Parathyroid adenoma (tissue), 2 donors: ENCODE measurements around the gene NAP1L1.

ENCODE experiments used
- H2AFZ ChIP-seq: fragments of 300-600 bp; sonication (generic); one replicate; pipeline ENCODE4 v1.7.0; 2017; ENCODE audit warnings: antibody characterized with exemption, mild to moderate bottlenecking
- H3K27ac ChIP-seq: fragments of 300-600 bp; sonication (generic); one replicate; pipeline ENCODE4 v1.7.0; 2017
- H3K27me3 ChIP-seq: fragments of 300-600 bp; sonication (generic); one replicate; pipeline ENCODE4 v1.7.0; 2017; ENCODE audit warnings: low read length; ENCODE audit not compliant: control insufficient read depth, insufficient read depth
- H3K36me3 ChIP-seq: fragments of 300-600 bp; sonication (generic); one replicate; pipeline ENCODE4 v1.7.0; 2017; ENCODE audit warnings: low read length; ENCODE audit not compliant: control insufficient read depth, insufficient read depth
- H3K4me1 ChIP-seq: fragments of 300-600 bp; sonication (generic); one replicate; pipeline ENCODE4 v1.7.0; 2017; ENCODE audit warnings: control low read depth
- H3K4me2 ChIP-seq: fragments of 300-600 bp; sonication (generic); one replicate; pipeline ENCODE4 v1.7.0; 2017; ENCODE audit warnings: low read length
- H3K4me3 ChIP-seq: fragments of 300-600 bp; sonication (generic); one replicate; pipeline ENCODE4 v1.7.0; 2017; ENCODE audit warnings: low read depth, low read length
- H3K79me2 ChIP-seq: fragments of 300-600 bp; sonication (generic); one replicate; pipeline ENCODE4 v1.7.0; 2017; ENCODE audit warnings: control low read depth
- H3K9ac ChIP-seq: fragments of 300-600 bp; sonication (generic); one replicate; pipeline ENCODE4 v1.7.0; 2017; ENCODE audit warnings: mild to moderate bottlenecking
- H3K9me3 ChIP-seq: fragments of 300-600 bp; sonication (generic); one replicate; pipeline ENCODE4 v1.7.0; 2017; ENCODE audit warnings: low read length; ENCODE audit not compliant: control insufficient read depth
- TF ChIP-seq, protein P1 (sequence below): fragments of 300-600 bp; sonication (generic); IDR thresholded peaks from one replicate; pipeline ENCODE4 v1.7.0; 2017; ENCODE audit warnings: antibody characterized with exemption, mild to moderate bottlenecking
- donor health status: primary hyperparathyroidism.

NAP1L1 gene

DNA sequence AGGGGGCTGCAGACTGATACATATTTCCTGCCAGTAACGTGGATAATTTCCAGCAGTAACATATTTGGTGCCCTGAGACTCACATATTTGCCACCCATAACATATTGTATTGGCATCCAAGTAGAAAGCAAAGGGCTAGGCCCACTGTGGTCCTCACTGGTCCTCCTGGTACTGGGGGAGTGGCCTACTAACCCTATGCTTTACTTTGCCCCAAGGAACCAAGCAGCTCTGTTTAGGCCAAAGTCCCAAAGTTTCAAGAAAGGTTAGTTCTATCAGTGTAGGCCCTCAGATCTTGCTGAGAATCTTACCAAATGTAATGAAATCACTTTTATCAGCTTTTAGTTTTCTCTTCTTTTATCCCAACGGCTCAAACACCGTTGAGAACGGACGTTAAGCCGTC lies 35.4 kb upstream of the NAP1L1 start:
- H3K9ac ChIP-seq = no peak overlapping the region
- H3K4me1 ChIP-seq = no peaks in the 10 kb centered on the region
- H3K4me3 ChIP-seq = no peak overlapping the region
- peak overlapping the region; percentile 38 for H2AFZ ChIP-seq
- no peak overlapping the region for H3K4me2 ChIP-seq
- TF ChIP-seq, protein P1, sequence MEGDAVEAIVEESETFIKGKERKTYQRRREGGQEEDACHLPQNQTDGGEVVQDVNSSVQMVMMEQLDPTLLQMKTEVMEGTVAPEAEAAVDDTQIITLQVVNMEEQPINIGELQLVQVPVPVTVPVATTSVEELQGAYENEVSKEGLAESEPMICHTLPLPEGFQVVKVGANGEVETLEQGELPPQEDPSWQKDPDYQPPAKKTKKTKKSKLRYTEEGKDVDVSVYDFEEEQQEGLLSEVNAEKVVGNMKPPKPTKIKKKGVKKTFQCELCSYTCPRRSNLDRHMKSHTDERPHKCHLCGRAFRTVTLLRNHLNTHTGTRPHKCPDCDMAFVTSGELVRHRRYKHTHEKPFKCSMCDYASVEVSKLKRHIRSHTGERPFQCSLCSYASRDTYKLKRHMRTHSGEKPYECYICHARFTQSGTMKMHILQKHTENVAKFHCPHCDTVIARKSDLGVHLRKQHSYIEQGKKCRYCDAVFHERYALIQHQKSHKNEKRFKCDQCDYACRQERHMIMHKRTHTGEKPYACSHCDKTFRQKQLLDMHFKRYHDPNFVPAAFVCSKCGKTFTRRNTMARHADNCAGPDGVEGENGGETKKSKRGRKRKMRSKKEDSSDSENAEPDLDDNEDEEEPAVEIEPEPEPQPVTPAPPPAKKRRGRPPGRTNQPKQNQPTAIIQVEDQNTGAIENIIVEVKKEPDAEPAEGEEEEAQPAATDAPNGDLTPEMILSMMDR = no peak
- no peaks in the 10 kb centered on the region for H3K9me3 ChIP-seq
- H3K27ac ChIP-seq = no peak overlapping the region
- no peaks in the 10 kb centered on the region for H3K27me3 ChIP-seq
- no peaks in the 10 kb centered on the region for H3K36me3 ChIP-seq
- H3K79me2 ChIP-seq = no peaks in the 10 kb centered on the region

DNA sequence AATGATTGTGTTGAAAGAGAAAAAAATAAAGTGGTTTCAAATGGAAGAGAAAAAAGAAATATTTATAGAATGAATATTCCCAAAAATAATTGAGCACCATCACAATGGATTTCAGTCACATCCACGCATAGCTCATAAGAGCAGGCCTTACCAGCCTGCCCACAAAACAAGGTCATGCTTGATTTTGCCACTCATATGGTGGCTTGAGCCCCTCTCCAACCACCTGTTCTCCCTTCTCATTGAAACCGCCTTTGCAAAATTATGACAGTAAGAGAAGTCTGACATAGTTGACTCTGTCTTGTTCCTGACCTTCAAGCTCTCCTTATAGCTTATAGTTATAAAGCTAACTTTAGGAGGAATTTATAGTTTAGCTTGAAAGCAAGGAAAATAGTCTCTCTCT lies 33.3 kb upstream of the NAP1L1 start:
- no peak overlapping the region for H3K9ac ChIP-seq
- H3K4me3 ChIP-seq = no peak overlapping the region
- no peak overlapping the region for H3K4me2 ChIP-seq
- no peaks in the 10 kb centered on the region for H3K9me3 ChIP-seq
- TF ChIP-seq, protein P1 = no peak
- no peaks in the 10 kb centered on the region for H3K36me3 ChIP-seq
- no peak overlapping the region for H2AFZ ChIP-seq
- H3K79me2 ChIP-seq = no peaks in the 10 kb centered on the region
- H3K4me1 ChIP-seq = no peaks in the 10 kb centered on the region
- H3K27ac ChIP-seq = no peak overlapping the region
- no peaks in the 10 kb centered on the region for H3K27me3 ChIP-seq

DNA sequence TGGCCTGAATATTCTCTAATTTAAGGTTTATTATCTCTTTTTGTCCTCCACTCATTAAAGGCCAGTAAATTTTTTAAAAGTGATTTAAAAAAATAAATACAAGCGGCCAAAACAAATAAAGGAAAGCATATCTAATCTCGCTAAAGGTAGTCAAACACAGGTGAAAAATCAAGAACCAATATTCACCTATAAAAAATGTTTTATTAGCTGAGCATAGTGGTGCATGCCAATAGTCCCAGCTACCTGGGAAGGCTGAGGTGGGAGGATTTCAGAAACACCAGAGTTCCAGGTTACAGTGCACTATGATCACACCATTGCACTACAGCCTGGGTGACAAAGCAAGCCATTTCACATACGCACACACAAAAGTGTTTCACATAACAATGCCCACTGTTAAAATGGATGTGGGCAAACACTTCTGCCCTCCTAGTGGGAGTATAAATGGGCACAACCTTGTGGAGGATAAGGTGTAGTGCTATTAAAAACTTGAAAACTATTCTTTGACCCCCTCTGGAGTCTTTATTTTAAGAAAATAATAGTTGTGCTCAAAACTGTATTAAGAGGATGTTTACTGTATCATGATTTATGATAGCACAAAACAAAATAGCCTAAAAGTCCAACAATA lies 32.7 kb upstream of the NAP1L1 start:
- Histone ChIP-seq H3K79me2 (no peaks in the 10 kb centered on the region), H3K9me3 (no peaks in the 10 kb centered on the region), H3K4me1 (no peaks in the 10 kb centered on the region), H3K27me3 (no peaks in the 10 kb centered on the region), H3K4me3 (no peak overlapping the region), H3K36me3 (no peaks in the 10 kb centered on the region), H2AFZ (no peak overlapping the region), H3K27ac (no peak overlapping the region), H3K4me2 (no peak overlapping the region), H3K9ac (no peak overlapping the region)
- TF ChIP-seq, protein P1 = no peak

- H3K9ac ChIP-seq = no peak overlapping the region
- TF ChIP-seq, protein P1 = no peak
- H3K9me3 ChIP-seq = no peaks in the 10 kb centered on the region
- H3K36me3 ChIP-seq = no peaks in the 10 kb centered on the region
- no peak overlapping the region for H3K4me2 ChIP-seq
- no peaks in the 10 kb centered on the region for H3K79me2 ChIP-seq
- H3K4me3 ChIP-seq = no peak overlapping the region
- H3K4me1 ChIP-seq = no peaks in the 10 kb centered on the region
- no peaks in the 10 kb centered on the region for H3K27me3 ChIP-seq
- no peak overlapping the region for H2AFZ ChIP-seq
- no peak overlapping the region for H3K27ac ChIP-seq
Observed at GRCh38 chr12:76113800-76114757, 29.6 kb upstream of the NAP1L1 start.
